Measurements from ENCODE around the gene PKIB.
"Not testable (repeated sequence)": the region's sequence is repeated elsewhere in the genome, so short reads cannot be mapped to it uniquely, and the experiment has no call there.

Gene PKIB

GRCh38 chr6:122609881-122610689 lies at the start of gene PKIB:
Gene PKIB, plus strand, starts transcription at chr6:122610405. Its CDS starts 107,390 bp downstream, at chr6:122717795.
- DNase-seq, result peak; percentile 10 to 31

- no peak for DNase-seq
These were observed 46.7 kb upstream of the PKIB start for GRCh38 chr6:122563364-122564052.

- no peak for DNase-seq
These were observed 46.0 kb upstream of the PKIB start for GRCh38 chr6:122564230-122564629.

- no peak for DNase-seq
These were observed 44.5 kb upstream of the PKIB start for GRCh38 chr6:122565708-122566107.

- no peak for DNase-seq
These were observed 43.2 kb upstream of the PKIB start for GRCh38 chr6:122567034-122567433.

- no peak for DNase-seq
These were observed 41.9 kb upstream of the PKIB start for GRCh38 chr6:122568350-122568749.

- no peak for DNase-seq
These were observed 41.4 kb upstream of the PKIB start for GRCh38 chr6:122568797-122569221.

- no peak for DNase-seq
These were observed 40.9 kb upstream of the PKIB start for GRCh38 chr6:122569230-122569771.

GRCh38 chr6:122571888-122572287 lies 38.3 kb upstream of the PKIB start:
- DNase-seq, result no peak

GRCh38 chr6:122576888-122577287 lies 33.3 kb upstream of the PKIB start:
- no peak for DNase-seq

GRCh38 chr6:122578961-122579360 lies 31.2 kb upstream of the PKIB start:
- no peak for DNase-seq

GRCh38 chr6:122580737-122581136 lies 29.5 kb upstream of the PKIB start:
- no peak for DNase-seq

- no peak for DNase-seq
These were observed 21.1 kb upstream of the PKIB start for GRCh38 chr6:122589115-122589514.

GRCh38 chr6:122598295-122598694 lies 11.9 kb upstream of the PKIB start:
- DNase-seq, result not testable (repeated sequence)

- no peak for DNase-seq
These were observed 5.5 kb upstream of the PKIB start for GRCh38 chr6:122604676-122605075.

GRCh38 chr6:122610690-122611455 lies 668 bp downstream of the PKIB start:
- peak in 1 of 2 experiments; percentile 10 for DNase-seq

GRCh38 chr6:122612838-122613237 lies 2.6 kb downstream of the PKIB start:
- no peak for DNase-seq

- DNase-seq, result no peak
These were observed 4.1 kb downstream of the PKIB start for GRCh38 chr6:122614303-122614702.

GRCh38 chr6:122615409-122615808 lies 5.2 kb downstream of the PKIB start:
- DNase-seq, result no peak

- DNase-seq, result no peak
These were observed 6.7 kb downstream of the PKIB start for GRCh38 chr6:122616877-122617276.

- DNase-seq, result no peak
These were observed 9.1 kb downstream of the PKIB start for GRCh38 chr6:122619309-122619708.

GRCh38 chr6:122620428-122620827 lies 10.2 kb downstream of the PKIB start:
- DNase-seq, result no peak

- DNase-seq, result no peak
These were observed 10.7 kb downstream of the PKIB start for GRCh38 chr6:122620902-122621301.
